NCI-H526 (cell line): ENCODE measurements around the gene SYP.
"Not testable (repeated sequence)": the region's sequence is repeated elsewhere in the genome, so short reads cannot be mapped to it uniquely, and the experiment has no call there.

Experiments
- DNase-seq, 2 experiments: peaks; one replicate each; lab custom pipeline; 2025; lab: John Stamatoyannopoulos, UW

SYP gene

DNA sequence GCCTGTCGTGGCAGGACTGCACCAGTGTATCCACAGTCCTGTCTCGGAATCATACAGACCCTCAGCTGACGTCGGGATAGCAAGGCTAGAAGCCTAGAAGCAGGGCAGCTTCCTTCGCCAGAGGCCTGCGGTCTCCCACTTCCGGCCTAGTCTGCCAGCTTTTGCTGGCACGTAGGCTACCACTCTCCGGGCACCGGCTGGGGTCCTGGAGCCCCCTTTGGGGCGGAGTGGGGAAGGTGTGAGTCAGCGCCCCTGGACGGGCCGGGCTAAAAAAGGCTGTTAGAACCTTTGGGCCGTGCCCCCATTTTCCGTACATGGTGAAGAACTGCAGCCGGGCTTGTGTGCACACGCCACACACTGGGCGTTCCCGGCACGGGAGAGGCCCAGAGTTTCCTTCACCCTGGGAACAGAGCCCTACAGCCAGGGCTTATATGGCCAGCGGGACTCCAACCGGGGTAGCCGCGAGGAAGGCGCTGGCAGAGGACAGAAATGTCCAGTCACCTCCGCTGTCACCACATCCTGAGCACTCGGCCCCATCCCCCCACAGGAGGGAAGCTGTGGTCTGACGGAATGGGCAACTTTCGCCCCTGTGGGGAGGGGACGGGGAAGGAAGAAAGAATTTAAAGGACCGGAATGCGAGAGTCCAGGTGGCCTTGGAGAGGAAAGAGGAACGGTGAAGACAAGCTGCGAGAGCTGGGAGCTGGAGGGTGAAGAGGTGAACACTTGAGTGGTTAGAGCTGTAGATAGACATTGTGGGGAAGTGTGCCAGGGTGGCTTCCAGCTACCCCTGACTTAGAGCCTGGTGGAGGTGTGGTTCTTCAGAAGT lies 32.9 kb downstream of the SYP start:
- DNase-seq, result peak in 1 of 2 experiments; percentile 63

DNA sequence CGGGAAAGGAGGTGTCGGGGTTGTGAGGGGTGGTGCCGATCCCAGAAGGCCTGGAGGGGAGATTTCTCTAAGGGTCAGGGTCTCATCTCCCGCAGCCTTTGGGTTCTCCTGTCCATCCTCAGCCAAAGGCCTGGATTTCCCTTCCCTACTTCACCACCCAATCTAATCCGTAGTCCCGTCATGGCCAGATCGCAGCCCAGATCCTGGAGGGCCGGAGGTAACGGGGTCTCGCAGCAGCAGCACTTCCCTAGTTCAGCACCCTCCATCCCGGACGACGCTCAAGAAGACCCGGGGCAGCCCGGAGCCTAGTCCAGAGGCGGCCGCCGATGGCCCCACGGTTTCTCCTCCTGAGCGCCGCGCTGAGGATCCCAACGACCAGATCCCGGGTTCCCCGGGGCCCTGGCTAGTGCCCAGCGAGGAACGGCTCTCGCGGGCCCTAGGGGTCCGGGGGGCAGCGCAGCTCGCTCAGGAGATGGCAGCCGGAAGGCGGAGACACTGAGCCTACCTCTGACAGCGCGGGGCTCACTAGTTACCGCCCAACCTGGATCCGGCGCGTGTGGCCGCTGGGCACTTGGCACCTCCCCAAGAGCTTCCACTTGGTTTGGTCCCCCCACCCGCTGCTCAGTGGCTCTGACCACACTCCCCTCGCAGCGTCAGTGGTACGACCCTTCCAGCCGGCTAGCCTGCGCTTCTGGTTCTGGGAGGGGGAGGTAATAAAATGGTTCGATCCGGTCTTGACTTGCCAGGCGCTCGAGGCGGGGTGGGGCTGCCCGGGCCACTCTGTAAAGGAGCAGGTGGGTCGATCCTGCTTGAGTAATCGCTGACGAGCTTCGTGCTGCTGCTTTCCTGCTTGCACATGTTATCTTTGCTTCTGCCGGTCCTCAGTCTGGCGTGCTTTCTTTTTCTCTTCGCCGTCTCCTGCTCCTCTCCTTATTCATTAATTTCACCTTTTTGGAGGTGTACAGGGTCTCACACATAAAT lies 33.8 kb downstream of the SYP start:
- DNase-seq, result peak; percentile 90 to 96

DNA sequence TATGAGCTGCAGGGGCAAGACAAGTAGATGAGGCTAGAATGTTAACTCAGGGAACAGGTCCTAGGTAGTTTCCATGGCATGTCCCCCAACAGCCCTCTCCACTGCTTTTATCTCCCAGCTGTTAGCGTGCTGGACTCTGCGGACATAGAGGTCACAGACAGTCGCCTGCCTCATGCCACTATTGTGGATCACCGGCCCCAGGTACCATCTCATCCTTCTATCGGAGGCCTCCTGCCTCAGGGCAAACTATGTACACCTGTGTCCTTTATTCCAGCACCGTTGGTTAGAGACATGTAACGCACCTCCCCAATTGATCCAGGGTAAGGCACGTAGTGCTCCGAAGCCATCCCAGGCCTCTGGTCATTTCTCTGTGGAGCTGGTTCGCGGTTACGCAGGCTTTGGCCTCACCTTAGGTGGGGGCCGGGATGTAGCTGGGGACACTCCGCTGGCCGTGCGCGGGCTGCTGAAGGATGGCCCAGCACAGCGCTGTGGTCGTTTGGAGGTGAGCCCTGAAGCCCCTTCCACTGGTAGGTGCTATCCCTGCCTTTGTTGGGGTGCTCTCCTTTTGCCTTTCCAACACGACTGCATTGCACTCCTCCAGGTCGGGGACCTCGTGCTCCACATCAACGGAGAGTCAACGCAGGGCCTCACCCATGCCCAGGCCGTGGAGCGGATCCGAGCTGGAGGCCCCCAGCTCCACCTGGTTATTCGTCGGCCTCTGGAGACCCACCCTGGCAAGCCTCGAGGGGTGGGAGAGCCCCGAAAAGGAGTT lies 35.2 kb downstream of the SYP start:
- no peak for DNase-seq

DNA sequence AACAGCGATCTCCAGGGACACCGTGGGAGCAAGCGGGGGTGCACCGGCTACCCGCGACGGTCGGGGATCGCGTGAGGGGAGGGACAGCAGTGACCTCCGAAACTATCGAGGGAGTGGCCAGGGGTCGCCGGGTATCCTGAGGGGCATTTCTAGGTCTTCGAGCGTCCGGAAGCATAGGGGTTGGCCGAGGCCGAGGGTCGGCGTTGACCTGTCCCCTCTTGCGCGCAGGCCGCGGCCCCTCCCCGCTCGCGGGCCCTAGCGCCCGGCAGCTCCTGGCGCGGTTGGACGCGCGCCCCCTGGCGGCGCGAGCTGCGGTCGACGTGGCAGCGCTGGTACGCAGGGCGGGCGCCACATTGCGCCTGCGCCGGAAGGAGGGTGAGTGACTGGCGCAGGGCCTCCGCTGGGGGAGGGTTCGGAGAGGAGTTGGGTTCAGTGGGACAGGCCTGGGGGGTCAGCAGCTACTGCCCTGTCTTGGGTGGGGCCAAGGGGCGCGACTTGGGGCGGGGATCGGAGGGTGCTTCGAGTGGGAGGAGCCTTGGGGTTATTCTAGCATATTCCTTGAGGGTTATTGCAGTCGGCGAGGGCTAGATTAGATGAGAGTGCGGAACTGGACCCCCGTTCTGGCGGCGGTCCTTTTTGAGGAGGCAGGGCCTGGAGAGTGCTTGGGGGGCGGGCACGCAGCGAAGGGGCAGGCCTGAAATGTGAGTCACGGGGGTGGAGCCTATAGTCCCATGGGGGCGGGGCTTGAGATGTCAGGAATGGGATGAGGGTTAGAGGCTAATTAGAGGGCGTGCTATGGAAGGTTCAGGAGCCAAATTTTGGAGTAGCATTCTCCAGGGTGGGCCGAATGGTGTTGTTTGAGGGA lies 36.2 kb downstream of the SYP start:
- peak; percentile 54 to 80 for DNase-seq

GRCh38 chrX:49162620-49163019 lies 37.4 kb downstream of the SYP start, which contains the start of gene MAGIX:
Gene MAGIX (plus strand): TSS chrX:49162758. CDS start chrX:49162890, 132 bp downstream.
- DNase-seq, result no peak

DNA sequence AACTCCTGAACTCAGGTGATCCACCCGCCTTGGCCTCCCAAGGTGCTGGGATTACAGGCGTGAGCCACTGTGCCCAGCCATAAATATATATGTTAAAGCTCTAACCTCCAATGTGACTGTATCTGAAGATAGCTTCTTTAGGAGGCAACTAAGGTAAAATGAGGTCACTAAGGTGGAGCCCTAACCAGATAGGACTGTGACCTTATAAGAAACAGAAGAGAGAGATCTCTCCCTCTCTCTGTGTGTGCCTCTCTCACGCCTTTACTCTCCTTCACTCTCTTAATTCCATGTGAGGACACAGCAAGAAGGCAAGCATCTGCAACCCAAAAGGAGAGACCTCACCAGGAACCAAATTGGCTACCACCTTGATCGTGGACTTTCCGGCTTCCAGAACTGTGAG lies 38.4 kb downstream of the SYP start:
- DNase-seq, result no peak

GRCh38 chrX:49160908-49161307 lies 39.1 kb downstream of the SYP start:
- no peak for DNase-seq

DNA sequence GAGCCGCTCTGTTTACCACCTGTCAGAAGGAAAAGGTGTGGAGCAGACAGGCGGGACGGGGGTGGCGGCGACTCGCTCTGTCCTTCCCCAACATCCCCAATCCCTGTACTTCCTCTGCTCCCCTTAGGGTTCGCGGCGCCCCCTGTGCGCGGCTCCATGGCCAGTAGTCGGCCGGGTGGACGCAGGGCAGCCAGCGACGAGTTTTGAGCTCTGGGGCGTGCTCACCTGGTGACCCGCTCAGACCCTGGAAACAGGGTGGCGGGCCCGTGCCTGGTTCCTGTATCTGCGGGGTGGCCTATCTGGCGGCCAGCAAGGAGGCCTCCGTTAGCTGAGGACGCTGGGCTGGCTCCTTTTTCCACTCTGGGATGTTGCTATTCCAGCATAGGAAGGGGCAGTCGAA lies 42.8 kb downstream of the SYP start:
- DNase-seq, result no peak

GRCh38 chrX:49155900-49156837 lies 43.8 kb downstream of the SYP start:
- DNase-seq, result peak; percentile 64 to 84

DNA sequence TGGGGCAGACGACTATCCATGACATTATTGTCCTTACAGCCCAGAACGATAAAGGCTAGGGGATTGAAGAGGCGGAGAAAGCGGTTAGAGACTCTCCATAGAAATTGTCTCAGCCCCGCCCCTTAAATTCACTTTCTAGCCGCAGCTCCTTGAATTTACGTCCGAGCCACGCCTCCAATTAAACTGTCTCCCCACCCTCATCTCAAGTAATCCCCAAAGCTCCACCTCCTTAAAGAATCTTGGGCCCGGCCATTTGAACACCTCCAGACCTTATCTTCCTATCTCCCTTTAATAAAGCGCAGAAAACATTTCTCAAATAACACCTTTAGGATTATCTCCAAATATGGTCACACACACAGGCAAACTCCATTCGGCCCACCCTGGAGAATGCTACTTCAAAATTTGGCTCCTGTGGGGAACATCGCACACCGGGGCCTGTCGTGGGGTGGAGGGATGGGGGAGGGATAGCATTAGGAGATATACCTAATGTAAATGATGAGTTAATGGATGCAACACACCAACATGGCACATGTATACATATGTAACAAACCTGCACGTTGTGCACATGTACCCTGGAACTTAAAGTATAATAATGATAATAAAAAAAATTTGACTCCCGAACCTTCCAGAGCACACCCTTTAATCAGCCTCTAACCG lies 44.6 kb downstream of the SYP start:
- DNase-seq, result peak in 1 of 2 experiments; percentile 26

DNA sequence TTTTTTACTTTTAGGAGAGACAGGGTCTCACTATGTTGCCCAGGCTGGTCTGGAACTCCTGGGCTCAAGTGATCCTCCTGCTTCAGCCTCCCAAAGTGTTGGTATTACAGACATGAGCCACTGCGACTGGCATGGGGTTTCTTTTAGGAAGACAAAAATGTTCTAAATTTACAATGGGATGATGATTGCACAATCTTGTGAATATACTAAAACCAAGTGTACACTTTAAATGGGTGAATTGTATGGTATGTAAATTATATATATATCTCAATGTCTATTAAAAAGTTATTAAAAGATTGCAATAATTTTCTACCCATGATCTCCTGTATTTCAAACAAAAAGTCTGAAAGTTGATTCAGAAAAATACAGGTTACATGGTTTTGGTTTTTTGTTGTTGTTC lies 46.5 kb downstream of the SYP start:
- no peak for DNase-seq

- DNase-seq, result not testable (repeated sequence)
These were observed 50.7 kb downstream of the SYP start for GRCh38 chrX:49149291-49149690.

DNA sequence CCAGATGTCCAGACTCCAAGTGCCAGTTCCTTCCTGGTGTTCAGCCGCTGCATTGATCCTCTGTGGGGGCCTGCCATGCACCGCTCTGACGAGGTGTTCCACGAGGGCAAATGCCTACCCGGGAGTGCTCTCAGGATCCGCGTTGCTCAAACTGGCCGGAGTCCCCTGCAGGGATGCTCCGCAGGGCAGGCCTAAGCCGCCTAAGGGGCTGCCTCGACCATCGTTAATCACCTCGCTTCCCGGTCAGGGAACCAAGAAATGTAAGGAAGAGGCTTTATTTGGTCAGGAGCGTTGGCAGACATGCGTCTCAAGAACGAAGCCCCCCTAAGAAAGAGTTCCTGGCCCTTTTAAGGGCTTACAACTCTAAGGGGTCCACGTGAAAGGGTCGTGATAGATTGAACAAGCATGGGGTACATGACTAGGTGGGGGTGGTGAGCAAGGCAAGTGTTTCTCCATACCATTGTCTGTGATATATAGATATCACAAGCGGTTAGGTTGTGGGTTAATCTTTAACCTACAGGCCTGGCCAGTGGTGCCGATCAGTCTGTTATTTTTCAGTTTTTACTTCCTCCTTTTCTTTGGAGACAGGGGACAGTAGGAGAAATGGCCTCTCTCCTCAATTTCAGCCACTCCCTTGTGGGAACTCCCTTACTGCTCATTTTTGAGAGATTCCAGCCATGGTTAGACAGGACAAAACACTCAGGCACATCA lies 51.4 kb downstream of the SYP start:
- peak in 1 of 2 experiments; percentile 64 for DNase-seq

- DNase-seq, result no peak
These were observed 52.1 kb downstream of the SYP start for GRCh38 chrX:49147936-49148335.

DNA sequence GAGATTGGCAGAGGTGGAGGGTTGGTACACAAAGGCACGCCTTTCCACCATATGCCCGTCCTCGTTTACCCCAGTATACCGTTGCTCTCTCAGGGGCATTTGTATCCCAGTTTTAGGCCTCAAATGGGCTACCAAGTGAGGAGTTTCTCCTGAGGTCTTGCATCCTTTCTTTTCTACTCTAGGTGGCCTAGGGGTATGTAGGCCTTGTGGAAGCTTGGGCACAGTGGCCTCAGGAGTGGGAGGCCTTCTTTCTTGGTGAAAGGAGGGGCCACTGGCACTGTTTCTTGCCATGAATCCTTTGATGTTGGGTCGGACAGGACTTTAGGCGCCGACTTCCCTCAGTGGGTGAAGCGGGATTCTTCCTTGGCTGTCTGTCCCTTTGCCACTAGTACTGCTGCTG lies 52.7 kb downstream of the SYP start:
- DNase-seq, result no peak

GRCh38 chrX:49143154-49143553 lies 56.8 kb downstream of the SYP start:
- not testable (repeated sequence) for DNase-seq

DNA sequence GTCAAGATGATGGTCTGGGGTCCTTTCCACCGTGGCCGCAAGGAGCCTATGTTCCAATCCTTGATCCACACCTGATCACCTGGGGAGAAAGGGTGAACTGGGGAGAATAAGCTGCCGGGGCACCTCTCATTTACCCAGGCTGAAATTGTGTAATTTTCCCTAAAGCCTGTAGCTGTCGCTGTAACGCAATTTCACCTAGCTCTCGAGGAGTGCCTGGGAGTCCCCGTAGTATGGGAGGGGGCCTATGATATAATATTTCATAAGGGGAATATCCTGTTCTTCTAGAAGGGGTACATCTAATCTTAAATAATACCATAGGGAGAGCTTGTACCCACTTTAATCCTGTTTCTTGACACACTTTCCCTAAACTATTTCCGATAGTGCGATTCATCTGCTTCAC lies 57.7 kb downstream of the SYP start:
- DNase-seq, result not testable (repeated sequence)

- no peak for DNase-seq
These were observed 60.3 kb downstream of the SYP start for GRCh38 chrX:49139713-49140112.
